GM21529 (cell line): ENCODE results near the gene KCTD19.

Source experiments
- ATAC-seq: cut with Tn5 transposase; IDR thresholded peaks from one replicate; pipeline ENCODE4 v1.9.1; 2021; ENCODE audit not compliant: unreplicated experiment

The KCTD19 gene

DNA sequence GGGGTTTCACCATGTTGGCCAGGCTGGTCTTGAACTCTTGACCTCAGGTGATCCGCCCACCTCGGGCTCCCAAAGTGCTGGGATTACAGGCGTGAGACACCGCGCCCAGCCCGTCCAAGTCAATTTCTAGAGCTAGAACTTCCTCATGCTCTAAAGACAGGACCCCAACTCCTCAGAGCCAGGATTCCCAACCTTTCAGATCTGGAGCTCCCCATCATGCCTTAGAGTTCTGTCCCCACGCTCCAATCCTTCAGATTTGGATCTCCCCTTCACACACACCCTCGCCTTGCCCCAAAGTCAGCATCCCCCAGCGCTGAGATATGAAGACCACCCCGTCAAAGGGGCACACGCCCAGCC is 448 bp downstream of the KCTD19 start:
- ATAC-seq: no peak

DNA sequence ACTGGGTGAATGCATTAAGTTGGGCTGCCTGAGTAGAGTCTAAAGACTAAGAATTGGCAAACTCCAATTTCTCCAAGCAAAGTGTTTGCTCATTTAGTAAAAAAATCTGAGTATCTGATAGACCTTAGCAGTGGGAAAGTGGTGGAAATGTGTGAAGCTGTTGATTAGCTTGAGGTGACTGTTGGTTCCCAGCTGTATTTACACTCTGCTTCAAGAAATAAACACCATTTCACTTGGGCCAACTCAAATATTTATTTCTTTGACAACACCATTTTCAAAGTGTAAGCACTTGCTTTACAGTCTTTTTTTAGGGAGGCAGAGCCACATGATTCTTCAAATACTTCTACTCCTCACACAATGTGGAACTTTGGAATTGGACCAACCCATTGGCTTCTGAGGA is 8.7 kb downstream of the KCTD19 start:
- no peak for ATAC-seq

DNA sequence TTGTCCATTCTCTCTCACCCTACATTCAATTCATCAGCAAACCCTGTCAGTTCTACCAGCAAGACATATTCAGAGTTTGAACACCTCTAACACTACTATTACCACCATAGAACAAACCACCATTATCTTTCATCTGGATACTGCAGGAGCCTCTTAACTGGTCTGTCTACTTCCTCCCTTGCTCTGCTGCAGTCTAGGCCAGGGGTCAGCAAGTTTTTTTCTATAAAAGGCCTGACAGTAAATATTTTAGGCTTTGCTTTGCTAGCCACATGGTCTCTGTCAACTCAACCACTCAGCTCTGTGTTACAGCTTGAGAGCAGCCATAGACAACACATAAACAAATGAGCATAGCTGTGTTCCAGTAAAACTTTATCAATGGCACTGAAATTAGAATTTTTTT is 13.8 kb downstream of the KCTD19 start:
- ATAC-seq: no peak

DNA sequence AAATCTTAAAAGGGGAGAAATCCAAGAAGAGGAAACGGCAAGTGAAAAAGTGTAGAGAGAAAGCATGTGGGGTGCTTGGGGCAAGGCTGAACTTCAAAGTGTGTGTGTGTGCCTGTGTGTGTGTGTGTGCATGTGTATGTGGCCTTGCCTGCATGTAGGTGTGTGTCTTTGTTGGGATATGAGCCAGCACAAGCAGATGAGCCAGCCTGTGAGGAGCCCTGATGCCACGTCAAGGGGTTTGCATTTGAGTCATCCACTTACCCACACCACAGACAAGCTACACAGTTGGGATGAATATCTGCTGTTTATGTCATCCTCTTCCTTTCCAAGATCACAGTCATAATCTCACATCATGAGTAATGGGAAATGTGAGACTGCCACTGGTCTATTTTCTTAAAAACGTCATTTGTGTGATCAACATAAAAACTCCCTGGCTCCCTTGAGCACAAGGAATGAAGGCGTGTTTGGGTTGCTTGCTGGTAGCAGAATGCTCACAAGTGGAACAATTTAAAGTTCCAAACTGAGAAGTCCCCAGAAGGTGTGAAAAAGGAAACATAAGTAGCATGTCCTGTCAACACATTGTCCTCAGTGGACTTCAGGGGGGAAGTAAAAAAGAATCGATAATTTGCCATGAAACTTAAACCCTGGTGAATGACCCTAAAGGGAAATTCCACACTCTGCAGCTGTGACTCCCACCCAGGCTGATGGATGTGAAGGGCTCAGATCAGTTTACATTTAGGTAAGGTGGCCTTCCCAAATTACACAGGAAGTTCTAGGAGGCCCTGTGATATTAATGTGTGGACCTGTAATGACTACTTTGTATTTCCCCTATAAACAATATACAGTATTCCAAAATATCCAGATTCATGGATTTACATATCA is 14.7 kb downstream of the KCTD19 start:
- peak; percentile 77 for ATAC-seq

DNA sequence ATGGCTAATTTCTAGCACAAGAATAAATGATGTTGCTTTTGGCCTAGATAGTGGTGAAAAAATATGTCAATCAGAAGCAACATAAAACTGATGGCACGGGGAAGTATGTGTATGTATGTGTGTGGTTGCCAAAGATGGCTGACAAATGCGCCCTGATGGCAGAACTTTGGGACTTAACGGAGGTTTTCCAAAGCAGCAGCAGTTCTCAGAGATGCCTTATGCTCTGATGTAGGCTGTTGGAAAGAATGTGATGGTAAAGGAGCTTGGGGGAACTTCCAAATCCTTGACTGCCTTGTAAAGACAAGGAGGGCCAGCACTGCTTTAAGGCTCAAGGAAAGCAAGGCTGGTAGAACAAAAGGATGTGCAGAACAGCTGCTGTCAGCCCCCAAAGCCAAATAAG is 16.0 kb downstream of the KCTD19 start:
- no peak for ATAC-seq

DNA sequence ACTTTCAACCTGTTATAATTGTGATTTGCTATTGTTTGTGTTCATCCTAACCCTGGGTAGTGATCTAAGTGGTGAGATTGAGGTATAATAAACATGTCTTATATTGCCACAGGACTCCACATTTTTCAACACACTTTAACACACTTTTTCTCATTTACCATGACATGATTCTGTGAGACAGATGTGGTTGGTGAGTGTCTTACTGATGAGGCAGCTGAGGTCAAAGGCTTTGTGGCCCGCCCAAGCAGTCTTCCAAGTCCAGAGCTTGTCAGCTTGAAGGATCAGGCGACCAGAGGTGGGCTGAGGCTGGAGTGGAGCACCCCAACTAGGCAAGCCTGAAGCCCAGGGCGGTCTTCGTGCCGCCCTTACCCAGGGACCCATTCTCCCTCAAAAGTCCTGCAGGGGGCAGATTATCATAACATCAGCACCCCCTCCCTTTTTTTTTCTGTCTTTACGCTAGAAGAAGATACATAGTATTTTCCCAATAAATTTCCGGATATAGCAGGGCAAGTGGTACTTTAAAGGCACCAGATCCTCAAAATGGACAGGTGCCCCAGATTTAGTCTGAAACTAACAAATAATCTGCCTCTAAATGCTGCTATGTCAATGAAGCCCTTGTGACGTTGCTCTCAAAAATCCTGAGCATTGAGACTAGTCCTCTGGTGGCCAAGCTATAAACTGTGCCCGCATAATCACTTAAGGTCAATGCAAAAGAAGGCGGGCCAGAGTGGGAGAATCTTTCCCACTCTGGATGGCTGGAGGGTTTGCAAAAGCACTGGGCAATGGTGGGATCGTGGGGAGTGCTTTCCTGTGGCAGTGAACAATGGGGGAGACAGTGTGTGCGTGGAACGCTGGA is 21.1 kb downstream of the KCTD19 start:
- no peak for ATAC-seq

DNA sequence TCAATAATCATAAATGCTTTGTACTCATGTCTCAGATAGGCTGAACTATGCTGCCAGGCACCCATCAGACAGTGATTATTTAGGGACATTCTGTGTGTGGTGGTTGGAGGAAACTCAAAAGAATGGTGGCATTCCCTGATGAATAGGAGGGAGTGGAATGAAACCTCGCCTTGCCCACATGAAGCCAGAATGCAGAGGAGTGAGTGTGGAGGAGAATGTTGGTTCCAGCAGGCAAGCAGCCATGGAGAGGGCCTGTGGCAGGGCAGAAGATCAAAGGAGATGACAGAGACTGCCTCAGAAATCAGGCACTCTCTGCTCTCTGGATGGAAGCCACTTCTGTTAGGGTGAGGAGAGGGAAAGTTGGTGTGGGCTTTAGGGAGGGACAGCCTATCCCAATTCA is 22.5 kb downstream of the KCTD19 start:
- ATAC-seq: no peak

DNA sequence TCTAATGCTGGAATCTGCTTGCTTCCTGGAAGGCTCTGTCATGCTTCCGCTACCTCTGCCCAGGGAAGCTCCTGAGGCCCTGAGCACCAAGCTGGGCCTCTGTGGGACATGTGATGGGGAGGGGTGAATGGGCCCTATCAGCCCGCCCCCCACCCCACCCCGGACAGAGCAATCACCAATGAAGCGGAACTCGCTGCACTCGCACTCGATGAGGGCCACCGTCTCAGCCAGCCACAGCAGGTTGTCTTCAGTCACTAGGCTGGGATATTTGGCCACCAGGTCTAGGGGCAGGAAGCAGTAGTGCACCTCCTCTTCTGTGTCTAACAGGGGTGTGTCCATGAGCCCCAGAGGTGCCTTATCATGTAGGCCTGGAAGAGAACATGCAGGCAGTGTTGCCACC is 23.6 kb downstream of the KCTD19 start:
- no peak for ATAC-seq

DNA sequence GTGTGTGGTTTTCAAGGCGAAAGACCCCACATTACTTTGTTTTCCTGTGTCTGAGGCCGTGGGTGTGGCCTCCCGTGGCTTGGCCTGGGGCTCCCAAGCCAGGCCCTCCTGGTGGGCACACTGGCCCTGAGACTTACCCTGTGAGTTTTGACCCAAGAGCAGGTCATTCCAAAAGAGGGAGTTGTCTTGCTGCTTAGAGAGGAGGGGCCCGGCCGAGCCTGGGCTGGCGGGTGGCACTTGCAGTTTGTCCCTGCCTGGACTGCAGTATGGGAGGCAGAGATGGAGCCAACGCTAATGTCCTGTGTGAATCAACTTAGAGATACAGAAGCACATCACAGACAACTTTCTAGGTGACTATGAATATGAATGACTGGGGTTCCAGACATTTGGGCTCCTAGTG is 24.5 kb downstream of the KCTD19 start:
- ATAC-seq: no peak

DNA sequence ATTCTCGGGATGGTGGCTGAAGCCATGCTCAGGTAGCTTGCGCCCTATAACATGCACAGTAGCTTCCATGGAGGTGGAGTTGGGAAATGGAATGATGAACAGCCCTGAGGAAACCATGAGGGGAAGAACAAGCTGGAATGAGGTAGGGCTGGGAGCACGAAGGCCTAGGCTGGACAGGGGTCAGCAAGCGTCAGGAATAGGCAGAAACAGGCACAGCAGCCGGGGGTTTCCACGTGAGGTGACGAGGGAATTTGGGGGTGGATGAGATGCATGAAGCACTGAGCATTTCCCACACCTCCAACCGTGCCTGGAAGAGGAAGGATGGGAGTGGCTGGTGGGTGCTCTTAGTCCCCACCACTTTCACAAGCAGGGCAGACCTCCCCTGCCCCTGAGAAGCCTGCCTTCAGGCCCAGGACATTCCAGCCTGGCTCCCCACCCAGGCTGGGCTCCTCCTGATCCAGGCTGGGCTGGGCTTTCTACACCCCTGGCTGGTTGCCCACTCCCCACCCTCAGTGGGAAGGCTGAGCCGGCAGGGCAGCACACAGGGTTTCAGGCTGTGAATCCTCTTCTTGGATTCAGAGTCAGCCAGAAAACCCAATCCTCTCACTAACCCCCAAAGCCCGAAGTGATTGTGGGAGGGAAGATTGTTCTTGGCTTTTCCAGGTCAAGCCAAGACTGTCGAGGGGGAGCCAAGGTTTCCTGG is 25.3 kb downstream of the KCTD19 start:
- ATAC-seq: no peak

DNA sequence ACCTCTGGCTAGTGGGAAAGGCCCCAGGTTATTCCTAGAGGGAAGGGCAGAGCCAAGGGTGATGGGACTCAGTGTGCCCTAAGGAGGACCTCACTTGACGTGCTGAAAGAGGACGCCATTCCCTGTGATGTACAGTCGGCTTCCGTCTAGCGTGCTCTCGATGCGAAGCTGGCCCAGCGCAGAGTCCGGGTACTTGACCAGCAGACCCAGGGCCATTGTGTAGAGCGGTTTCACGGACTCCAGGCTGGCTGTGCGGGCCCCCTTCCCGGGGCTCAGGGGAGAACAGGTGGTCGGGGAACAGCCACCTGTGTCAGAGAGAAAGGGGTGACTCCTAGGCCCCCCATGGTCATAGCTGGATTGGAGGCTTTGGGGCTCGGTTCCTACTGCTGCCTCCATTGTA is 27.3 kb downstream of the KCTD19 start:
- no peak for ATAC-seq

DNA sequence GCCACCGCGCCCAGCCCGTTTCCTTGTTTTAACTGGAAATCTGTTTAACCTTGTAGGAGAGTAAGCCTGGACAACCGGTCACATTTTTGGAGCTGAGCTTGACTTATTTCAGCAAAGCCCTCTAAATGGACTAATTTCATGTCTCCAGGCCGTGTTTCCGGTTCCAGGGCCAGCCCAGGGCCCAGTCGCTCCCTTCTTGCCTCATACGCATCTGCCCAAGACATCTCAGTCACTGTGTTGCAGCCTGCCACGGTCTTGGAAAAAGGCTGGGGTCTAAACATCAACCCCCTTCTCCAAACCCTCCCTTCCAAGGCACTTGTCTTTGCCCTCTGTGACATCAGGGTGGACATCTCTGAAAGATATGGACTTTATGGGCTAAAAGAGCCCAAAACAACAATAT is 28.3 kb downstream of the KCTD19 start:
- ATAC-seq: no peak

DNA sequence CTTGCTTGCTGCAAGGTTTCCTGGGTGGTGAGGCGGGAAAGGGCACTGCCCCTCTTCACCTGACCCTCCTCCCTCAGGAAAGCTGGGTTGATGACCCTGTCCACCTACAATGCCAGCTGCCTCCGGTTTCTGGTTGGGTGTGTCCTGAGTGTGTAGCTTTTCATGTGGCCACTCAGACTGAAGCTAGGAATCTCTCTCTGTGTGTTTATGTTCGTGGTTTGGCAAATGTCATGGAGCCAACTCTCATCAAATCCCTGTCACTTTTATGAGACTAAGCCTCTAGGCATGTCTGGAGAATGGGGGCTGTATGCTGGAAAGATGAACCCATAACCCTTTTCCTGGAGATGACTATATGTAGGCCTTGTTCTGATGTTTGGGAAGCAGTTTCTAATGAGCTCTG is 30.1 kb downstream of the KCTD19 start:
- no peak for ATAC-seq

DNA sequence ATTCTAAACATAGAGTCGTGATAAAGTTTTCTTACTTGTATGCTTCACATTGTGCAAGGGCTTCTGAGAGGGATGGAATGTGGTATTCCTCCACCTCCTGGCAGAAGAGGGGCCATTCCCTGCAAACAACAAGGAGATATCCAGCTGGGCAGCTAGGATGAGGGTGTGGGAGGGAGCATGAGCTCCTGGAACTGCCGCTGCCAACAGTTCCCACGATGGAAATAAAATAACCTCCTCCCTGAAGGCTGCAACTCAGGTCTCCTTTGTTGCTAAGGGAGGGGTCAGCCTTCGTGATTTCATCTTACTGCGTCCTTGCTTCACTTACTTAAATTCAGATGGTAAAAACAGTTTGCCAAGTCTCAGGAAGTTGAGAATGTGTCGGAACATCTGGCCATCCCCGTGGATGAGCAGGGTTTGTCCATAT is 31.6 kb downstream of the KCTD19 start:
- no peak for ATAC-seq

DNA sequence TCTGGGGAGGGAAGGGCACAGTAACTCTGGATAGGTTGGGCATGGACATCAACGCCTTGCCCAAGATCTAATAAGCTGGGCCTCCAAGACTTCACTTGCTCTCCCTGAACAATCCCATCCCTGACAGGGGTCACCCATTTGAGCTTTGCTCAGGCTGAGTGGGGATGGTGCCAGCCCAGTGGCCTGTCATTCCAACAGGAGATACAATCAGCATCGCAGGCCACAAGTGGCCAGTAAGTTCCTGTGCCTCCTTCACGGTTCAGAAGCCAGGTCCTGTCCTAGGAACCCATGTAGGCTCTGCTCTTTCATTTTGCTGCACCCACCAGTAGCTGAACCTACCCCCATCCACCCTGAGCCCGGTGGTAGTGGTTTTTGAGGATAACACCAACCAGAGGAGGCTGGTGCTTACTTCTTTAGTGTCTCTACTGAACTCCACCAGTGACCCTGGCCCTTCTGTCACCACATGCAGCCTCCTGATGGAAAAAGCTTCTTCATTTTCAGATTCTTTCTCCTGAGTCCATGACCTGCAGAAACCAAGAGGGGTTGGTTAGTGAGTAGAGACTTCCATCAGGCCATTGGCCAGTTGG is 32.3 kb downstream of the KCTD19 start:
- ATAC-seq: no peak

DNA sequence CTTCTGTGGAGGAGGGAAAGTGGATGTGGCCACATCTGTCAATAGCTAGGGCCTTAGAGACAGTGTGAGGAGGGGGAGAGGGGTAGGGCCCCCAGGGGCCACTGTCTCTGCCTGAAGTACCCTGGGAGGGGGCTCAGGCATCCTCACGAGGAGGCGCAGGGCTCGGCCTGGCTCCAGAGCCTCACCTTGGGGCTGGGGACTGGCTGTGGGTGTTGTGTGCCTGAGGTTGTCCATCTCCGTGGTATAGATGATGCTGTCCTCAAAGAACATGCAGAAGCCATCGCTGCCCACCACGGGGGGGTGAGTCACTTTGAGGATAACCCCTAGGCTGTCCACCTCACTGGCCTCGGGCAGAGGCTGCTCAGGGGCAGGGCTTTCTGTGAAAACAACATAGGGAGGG is 35.1 kb downstream of the KCTD19 start:
- no peak for ATAC-seq

DNA sequence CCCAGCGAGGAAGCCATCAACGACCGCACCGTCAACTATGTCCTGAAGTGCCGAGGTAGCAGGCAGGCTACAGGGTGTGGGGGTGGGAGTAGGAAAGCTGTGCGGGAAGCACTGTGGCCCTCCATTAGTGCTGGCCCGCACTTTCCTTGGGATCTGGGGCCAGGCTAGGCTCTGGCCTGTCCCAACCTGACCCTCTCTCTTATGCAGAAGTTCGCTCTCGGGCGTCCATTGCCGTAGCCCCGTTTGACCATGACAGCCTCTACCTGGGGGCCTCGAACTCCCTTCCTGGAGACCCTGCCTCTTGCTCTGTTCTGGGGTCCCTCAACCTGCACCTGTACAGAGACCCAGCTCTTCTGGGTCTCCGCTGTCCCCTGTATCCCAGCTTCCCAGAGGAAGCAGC is 38.6 kb downstream of the KCTD19 start:
- no peak for ATAC-seq

DNA sequence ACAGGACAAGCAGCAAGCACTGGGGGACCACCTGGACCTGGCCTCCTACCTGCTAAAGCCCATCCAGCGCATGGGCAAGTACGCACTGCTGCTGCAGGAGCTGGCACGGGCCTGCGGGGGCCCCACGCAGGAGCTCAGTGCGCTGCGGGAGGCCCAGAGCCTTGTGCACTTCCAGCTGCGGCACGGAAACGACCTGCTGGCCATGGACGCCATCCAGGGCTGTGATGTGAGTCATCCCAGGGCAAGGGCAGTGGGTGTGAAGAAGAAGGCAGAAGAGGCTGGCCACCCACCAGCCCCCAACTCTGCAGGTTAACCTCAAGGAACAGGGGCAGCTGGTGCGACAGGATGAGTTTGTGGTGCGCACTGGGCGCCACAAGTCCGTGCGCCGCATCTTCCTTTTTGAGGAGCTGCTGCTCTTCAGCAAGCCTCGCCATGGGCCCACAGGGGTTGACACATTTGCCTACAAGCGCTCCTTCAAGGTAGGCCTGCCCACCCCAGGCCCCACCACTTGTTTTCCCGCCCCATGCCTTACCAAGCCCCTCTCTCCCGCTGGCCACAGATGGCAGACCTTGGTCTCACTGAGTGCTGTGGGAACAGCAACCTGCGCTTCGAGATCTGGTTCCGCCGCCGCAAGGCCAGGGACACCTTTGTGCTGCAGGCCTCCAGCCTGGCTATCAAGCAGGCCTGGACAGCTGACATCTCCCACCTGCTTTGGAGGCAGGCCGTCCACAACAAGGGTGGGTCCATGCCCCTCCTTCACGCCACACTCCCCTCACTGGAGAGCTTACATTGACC is 39.9 kb downstream of the KCTD19 start:
- no peak for ATAC-seq

DNA sequence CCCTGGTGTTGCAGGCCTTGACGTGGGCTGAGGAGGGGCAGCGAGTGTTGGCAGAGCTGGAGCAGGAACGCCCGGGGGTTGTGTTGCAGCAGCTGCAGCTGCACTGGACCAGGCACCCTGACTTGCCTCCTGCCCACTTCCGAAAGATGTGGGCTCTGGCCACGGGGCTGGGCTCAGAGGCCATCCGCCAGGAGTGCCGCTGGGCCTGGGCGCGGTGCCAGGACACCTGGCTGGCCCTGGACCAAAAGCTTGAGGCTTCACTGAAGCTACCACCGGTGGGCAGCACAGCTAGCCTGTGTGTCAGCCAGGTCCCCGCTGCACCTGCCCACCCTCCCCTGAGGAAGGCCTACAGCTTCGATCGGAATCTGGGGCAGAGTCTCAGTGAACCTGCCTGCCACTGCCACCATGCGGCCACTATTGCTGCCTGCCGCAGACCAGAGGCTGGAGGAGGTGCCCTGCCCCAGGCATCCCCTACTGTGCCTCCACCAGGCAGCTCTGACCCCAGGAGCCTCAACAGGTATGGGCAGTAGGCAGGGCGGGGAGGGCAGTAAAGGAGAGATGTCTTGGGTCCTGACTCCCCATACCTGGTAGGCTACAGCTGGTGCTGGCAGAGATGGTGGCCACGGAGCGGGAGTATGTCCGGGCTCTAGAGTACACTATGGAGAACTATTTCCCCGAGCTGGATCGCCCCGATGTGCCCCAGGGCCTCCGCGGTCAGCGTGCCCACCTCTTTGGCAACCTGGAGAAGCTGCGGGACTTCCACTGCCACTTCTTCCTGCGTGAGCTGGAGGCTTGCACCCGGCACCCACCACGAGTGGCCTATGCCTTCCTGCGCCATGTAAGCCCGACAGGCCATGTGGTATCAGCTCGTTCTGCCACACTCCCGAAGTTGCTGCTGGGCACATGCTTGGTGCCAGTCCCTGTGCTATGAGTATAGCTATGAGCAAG is 41.6 kb downstream of the KCTD19 start:
- ATAC-seq: no peak
